Measurements from ENCODE around the gene ADGRG3. TPM values are rescaled to one million over a fixed set of nuclear protein-coding genes. Genes with fewer than 3 reads are reported as not detected.

The ADGRG3 gene
- total RNA-seq, 1 donor from 2014 or later = not detected

GRCh38 chr16:57630931-57631845, 36.9 kb upstream of the ADGRG3 start:
- Mint-ChIP-seq H3K9me3 (ENCODE audit: unreplicated experiment) (peaks cover 3% of the 10 kb centered on the region), H3K27me3 (ENCODE audit: low read depth, unreplicated experiment) (peaks cover 13% of the 10 kb centered on the region), H3K27ac (ENCODE audit: unreplicated experiment) (no peak overlapping the region), H3K4me1 (ENCODE audit: low read depth, unreplicated experiment) (peaks cover 14% of the 10 kb centered on the region), H3K36me3 (ENCODE audit: low read depth, unreplicated experiment) (no peaks in the 10 kb centered on the region), H3K4me3 (ENCODE audit: unreplicated experiment) (no peak overlapping the region)
- Histone ChIP-seq H3K4me3 (ENCODE audit: insufficient read depth, low read depth, low read length) (no peak overlapping the region), H3K79me2 (ENCODE audit: insufficient read depth, low read length) (no peaks in the 10 kb centered on the region), H4K20me1 (ENCODE audit: insufficient read depth, low read length) (no peaks in the 10 kb centered on the region), H3K27me3 (ENCODE audit: insufficient read depth, low read length) (no peaks in the 10 kb centered on the region), H3K4me2 (ENCODE audit: low read length) (no peak overlapping the region), H3K27ac (ENCODE audit: low read depth, low read length) (no peak overlapping the region), H3K4me1 (ENCODE audit: insufficient read depth, low read length) (peaks cover 39% of the 10 kb centered on the region), H2AFZ (ENCODE audit: low read depth, low read length) (no peak overlapping the region), H3K36me3 (ENCODE audit: insufficient read depth, low read length) (no peaks in the 10 kb centered on the region), H3K9me3 (ENCODE audit: insufficient read depth, low read depth, low read length) (no peaks in the 10 kb centered on the region), H3K9ac (ENCODE audit: low read length) (no peak overlapping the region)
- DNase-seq (ENCODE audit: low read depth) = no peak
- no peak for FAIRE-seq
- TF ChIP-seq EZH2 (IDR thresholded peaks at IDR 0.05; ENCODE audit: insufficient read depth, low read length) (no peak), CTCF (IDR thresholded peaks at IDR 0.05; ENCODE audit: insufficient read depth, low read depth, low read length) (no peak)

- no peak overlapping the region for H3K27ac ChIP-seq (ENCODE audit: low read depth, low read length)
- TF ChIP-seq EZH2 (IDR thresholded peaks at IDR 0.05; ENCODE audit: insufficient read depth, low read length) (no peak), CTCF (IDR thresholded peaks at IDR 0.05; ENCODE audit: insufficient read depth, low read depth, low read length) (no peak)
- peak; percentile 43 for DNase-seq (ENCODE audit: low read depth)
- FAIRE-seq = no peak
- no peak overlapping the region for H3K9ac ChIP-seq (ENCODE audit: low read length)
- no peak overlapping the region for H2AFZ ChIP-seq (ENCODE audit: low read depth, low read length)
- peaks cover 20% of the 10 kb centered on the region for H3K27me3 Mint-ChIP-seq (ENCODE audit: low read depth, unreplicated experiment)
- H3K4me1 ChIP-seq (ENCODE audit: insufficient read depth, low read length) = peaks cover 32% of the 10 kb centered on the region
- H3K79me2 ChIP-seq (ENCODE audit: insufficient read depth, low read length) = no peaks in the 10 kb centered on the region
- H3K36me3 Mint-ChIP-seq (ENCODE audit: low read depth, unreplicated experiment) = no peaks in the 10 kb centered on the region
- no peaks in the 10 kb centered on the region for H3K9me3 ChIP-seq (ENCODE audit: insufficient read depth, low read depth, low read length)
- H4K20me1 ChIP-seq (ENCODE audit: insufficient read depth, low read length) = no peaks in the 10 kb centered on the region
- H3K4me3 ChIP-seq (ENCODE audit: insufficient read depth, low read depth, low read length) = no peak overlapping the region
- H3K4me1 Mint-ChIP-seq (ENCODE audit: low read depth, unreplicated experiment) = peaks cover 20% of the 10 kb centered on the region
- peak overlapping the region; percentile 14 for H3K4me2 ChIP-seq (ENCODE audit: low read length)
- H3K4me3 Mint-ChIP-seq (ENCODE audit: unreplicated experiment) = no peak overlapping the region
- peaks cover 3% of the 10 kb centered on the region for H3K9me3 Mint-ChIP-seq (ENCODE audit: unreplicated experiment)
- no peak overlapping the region for H3K27ac Mint-ChIP-seq (ENCODE audit: unreplicated experiment)
- peaks cover 4% of the 10 kb centered on the region for H3K27me3 ChIP-seq (ENCODE audit: insufficient read depth, low read length)
- no peaks in the 10 kb centered on the region for H3K36me3 ChIP-seq (ENCODE audit: insufficient read depth, low read length)
These were observed 35.5 kb upstream of the ADGRG3 start for GRCh38 chr16:57632568-57632967.
